Suprapubic skin (tissue), 4 donors: ENCODE data around the gene CLASRP. TPM values are rescaled to one million over a fixed set of nuclear protein-coding genes. Genes with fewer than 3 reads are reported as not detected.
"Not testable (repeated sequence)": the region's sequence is repeated elsewhere in the genome, so short reads cannot be mapped to it uniquely, and the experiment has no call there.

ENCODE experiments used
- DNase-seq, 2 donors: peaks; one replicate each; pipeline ENCODE4 v3.0.0-alpha.2; 2019; ENCODE audit warnings: low spot score in 2 of 2
- H3K27ac ChIP-seq: fragments of 200-600 bp; sonication (generic); one replicate; pipeline ENCODE4 v1.5.1; 2019
- H3K27me3 ChIP-seq: fragments of 200-600 bp; sonication (generic); one replicate; pipeline ENCODE4 v1.5.1; 2019
- H3K36me3 ChIP-seq: fragments of 200-600 bp; sonication (generic); one replicate; pipeline ENCODE4 v1.5.1; 2019
- H3K4me1 ChIP-seq: fragments of 200-600 bp; sonication (generic); one replicate; pipeline ENCODE4 v1.5.1; 2019
- H3K4me3 ChIP-seq: fragments of 200-600 bp; sonication (generic); one replicate; pipeline ENCODE4 v1.5.1; 2019; ENCODE audit warnings: mild to moderate bottlenecking
- H3K9me3 ChIP-seq: fragments of 200-600 bp; sonication (generic); one replicate; pipeline ENCODE4 v1.5.1; 2019
- EP300 ChIP-seq: sonication (generic); formaldehyde crosslinking; IDR thresholded peaks from one replicate; pipeline ENCODE4 v1.6.1; 2017; ENCODE audit warnings: antibody characterized with exemption
- POLR2A ChIP-seq, 2 donors: fragments of 450-650 bp; IDR thresholded peaks; one replicate each; pipeline ENCODE4 v1.6.1; 2017; ENCODE audit warnings: antibody characterized with exemption in 2 of 2, mild to moderate bottlenecking in 2 of 2, moderate library complexity in 2 of 2
- POLR2AphosphoS5 ChIP-seq, 3 donors: sonication (generic); formaldehyde crosslinking; IDR thresholded peaks; one replicate each; pipeline ENCODE4 v1.6.1; 2017; ENCODE audit warnings: antibody characterized with exemption in 3 of 3
- WGBS: methylation state at CpG from one replicate; pipeline ENCODE4 v1.1.5; 2018; 5-methylcytosine and 5-hydroxymethylcytosine counted together
- total RNA-seq, 4 donors: library from RNA; depleted of rRNA; stranded (reverse); fragments of >200 nt; gene quantifications; one replicate each; pipeline ENCODE4 v1.1.0, GENCODE V29; 2016
- TF ChIP-seq, protein P1 (sequence below), 2 donors: fragments of 200-600 bp in 1 of 2; fragments of 450-650 bp in 1 of 2; sonication (generic) in 1 of 2; IDR thresholded peaks; one replicate each; pipeline ENCODE4 v1.5.1; 2016 to 2019; ENCODE audit warnings: antibody characterized with exemption in 2 of 2, mild to moderate bottlenecking in 1 of 2, moderate library complexity in 1 of 2

The CLASRP gene
- total RNA-seq, 4 donors from 2014 or later: 55.3 to 135 (median 84.3) TPM

DNA sequence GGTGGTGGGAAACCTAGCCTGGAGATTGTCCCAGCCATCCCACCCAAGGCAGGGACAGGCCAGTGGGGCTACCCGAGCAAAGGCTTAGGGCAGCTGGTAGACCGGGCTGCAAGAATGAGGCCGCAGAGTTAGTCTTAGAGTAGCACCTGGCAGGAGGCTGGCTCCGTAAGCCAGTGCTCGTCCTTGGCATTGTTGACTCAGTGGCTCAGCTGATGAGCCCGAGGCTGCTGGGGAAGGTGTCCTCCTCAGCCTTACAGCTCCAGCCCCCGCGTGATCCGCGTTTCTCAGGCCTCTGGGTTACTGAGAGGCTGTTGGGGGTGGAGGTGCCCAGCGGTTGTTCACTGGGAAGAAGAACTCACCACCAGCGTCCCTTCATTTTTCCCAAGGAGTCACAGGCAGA is 78.8 kb downstream of the CLASRP start:
- H3K4me1 ChIP-seq: peaks cover 60% of the 10 kb centered on the region
- WGBS: 60% methylated on average over 7 of the region's 12 CpGs

DNA sequence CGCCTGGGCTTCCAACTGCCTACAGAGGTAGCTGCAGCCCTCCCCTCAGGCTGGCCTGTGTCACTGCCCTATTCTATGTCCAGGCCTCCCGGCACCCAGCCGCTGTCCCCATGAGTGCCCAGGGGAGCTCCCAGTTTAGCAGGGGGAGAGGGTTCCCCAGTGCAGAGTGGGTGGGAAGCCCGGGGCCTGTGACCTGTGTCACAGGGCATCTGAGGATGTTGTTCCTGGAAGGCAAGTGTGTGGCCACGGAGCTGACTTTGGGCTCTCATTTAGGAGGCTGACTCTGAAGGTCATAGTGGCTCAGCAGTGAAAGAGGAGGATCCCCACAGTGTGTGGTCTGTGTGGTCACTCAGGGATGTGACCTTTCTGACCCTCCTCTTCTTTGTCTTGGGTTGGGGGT is 79.3 kb downstream of the CLASRP start:
- 80% methylated on average over 2 of the region's 5 CpGs for WGBS
- Histone ChIP-seq H3K4me1 (peaks cover 64% of the 10 kb centered on the region), H3K27me3 (no peaks in the 10 kb centered on the region), H3K9me3 (no peaks in the 10 kb centered on the region), H3K4me3 (no peak overlapping the region), H3K27ac (peak overlapping the region; percentile 52), H3K36me3 (no peaks in the 10 kb centered on the region)
- no peak for DNase-seq
- no peak for TF ChIP-seq EP300

More for the DNA sequence above, 78.8 kb downstream of the CLASRP start:
- no peaks in the 10 kb centered on the region for H3K9me3 ChIP-seq
- H3K27me3 ChIP-seq: no peaks in the 10 kb centered on the region
- DNase-seq: no peak
- peak overlapping the region; percentile 52 for H3K27ac ChIP-seq
- no peaks in the 10 kb centered on the region for H3K36me3 ChIP-seq
- H3K4me3 ChIP-seq: no peak overlapping the region
- TF ChIP-seq POLR2A (IDR thresholded peaks at IDR 0.05) (no peak), POLR2AphosphoS5 (IDR thresholded peaks at IDR 0.05) (no peak), EP300 (no peak)
- TF ChIP-seq, protein P1, sequence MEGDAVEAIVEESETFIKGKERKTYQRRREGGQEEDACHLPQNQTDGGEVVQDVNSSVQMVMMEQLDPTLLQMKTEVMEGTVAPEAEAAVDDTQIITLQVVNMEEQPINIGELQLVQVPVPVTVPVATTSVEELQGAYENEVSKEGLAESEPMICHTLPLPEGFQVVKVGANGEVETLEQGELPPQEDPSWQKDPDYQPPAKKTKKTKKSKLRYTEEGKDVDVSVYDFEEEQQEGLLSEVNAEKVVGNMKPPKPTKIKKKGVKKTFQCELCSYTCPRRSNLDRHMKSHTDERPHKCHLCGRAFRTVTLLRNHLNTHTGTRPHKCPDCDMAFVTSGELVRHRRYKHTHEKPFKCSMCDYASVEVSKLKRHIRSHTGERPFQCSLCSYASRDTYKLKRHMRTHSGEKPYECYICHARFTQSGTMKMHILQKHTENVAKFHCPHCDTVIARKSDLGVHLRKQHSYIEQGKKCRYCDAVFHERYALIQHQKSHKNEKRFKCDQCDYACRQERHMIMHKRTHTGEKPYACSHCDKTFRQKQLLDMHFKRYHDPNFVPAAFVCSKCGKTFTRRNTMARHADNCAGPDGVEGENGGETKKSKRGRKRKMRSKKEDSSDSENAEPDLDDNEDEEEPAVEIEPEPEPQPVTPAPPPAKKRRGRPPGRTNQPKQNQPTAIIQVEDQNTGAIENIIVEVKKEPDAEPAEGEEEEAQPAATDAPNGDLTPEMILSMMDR (IDR thresholded peaks at IDR 0.05): no peak

DNA sequence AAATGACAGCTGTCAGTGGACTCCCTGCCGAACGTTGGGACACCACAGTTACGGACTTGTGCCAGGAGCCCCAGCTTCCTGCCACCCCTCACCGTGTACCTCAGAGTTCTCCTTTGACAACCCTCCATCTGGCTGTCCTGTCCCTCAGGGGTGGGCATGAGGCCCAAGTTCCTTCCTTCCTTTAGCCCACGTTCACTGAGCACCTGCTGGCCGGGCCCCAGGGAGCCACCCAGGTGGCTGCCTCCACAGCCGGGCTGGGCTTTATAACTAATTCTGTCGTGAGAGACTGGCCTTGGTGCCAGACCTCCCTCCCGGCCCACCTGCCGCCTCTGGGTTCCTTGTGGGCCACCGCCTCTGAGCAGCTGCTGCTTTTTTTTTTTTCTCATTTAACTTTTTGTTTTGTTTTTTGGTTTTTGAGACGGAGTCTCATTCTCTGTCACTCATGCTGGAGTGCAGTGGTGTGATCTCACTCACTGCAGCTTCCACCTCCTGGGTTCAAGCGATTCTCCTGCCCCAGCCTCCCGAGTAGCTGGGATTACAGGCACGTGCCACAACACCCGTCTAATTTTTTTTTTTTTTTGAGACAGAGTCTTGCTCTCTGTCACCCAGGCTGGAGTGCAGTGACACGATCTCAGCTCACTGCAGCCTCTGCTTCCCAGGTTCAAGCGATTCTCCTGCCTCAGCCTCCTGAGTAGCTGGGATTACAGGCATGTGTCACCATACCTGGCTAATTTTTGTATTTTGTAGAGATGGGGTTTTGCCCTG is 79.9 kb downstream of the CLASRP start:
- H3K27me3 ChIP-seq, H3K36me3 ChIP-seq, H3K9me3 ChIP-seq, H3K4me3 ChIP-seq, DNase-seq: not testable (repeated sequence)
- Histone ChIP-seq H3K27ac (peak overlapping the region; percentile 52), H3K4me1 (peaks cover 64% of the 10 kb centered on the region)
- WGBS: 47% methylated on average over 16 of the region's 18 CpGs

DNA sequence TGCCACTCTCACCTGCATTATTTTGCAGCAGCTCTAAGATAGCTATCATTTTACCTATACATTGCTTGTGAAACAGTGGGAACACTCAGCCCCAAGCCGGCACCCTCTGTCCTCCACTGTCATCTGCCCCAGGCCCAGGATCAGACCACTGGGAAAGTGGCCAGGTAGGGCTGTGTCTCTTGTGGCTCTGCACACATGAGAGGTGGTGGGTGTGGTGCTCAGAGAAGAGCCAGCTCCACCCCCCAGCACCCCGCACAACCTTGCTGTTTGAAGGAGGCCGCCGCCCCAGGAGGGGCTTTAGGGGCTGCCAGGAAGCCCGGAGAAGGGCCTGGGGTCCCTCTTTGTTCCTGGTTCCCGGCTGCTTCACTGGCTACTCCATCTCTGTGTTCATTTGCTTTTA is 80.7 kb downstream of the CLASRP start:
- H3K4me3 ChIP-seq: no peak overlapping the region
- H3K36me3 ChIP-seq: no peaks in the 10 kb centered on the region
- 61% methylated on average over 6 of the region's 6 CpGs for WGBS
- no peaks in the 10 kb centered on the region for H3K9me3 ChIP-seq
- H3K27ac ChIP-seq: no peak overlapping the region
- no peak for DNase-seq
- TF ChIP-seq, protein P1 (IDR thresholded peaks at IDR 0.05): no peak
- TF ChIP-seq EP300: no peak
- no peak for TF ChIP-seq POLR2AphosphoS5 (IDR thresholded peaks at IDR 0.05)
- TF ChIP-seq POLR2A (IDR thresholded peaks at IDR 0.05): no peak
- peaks cover 72% of the 10 kb centered on the region for H3K4me1 ChIP-seq
- H3K27me3 ChIP-seq: no peaks in the 10 kb centered on the region

Other genes with a start within 250 kb of the CLASRP start
- 10 to 100 TPM; 27.4 to 67.5 (median 50.8) TPM for gene BCAM, start 229.9 kb upstream of the CLASRP start, total RNA-seq
- gene NECTIN2, start 192.7 kb upstream of the CLASRP start, total RNA-seq: 10 to 100 TPM; 56.2 to 78.2 (median 67.5) TPM
- 10 to 100 TPM; 32.7 to 51.9 (median 47.1) TPM for gene TOMM40, start 147.8 kb upstream of the CLASRP start, total RNA-seq
- gene APOE, start 133.2 kb upstream of the CLASRP start, total RNA-seq: 100 to 1,000 TPM; 418 to 859 (median 594) TPM
- gene APOC1, start 124.4 kb upstream of the CLASRP start, total RNA-seq: 10 to 100 TPM; 38.6 to 58.3 (median 47.7) TPM
- gene APOC4, start 96.8 kb upstream of the CLASRP start, total RNA-seq: not detected
- gene APOC2, start 93.0 kb upstream of the CLASRP start, total RNA-seq: 1 to 10 TPM in 2 of 4 donors, not detected in 2; 2.7 to 9.7 TPM
- gene CLPTM1, start 83.7 kb upstream of the CLASRP start, total RNA-seq: 100 to 1,000 TPM in 2 of 4 donors, 10 to 100 TPM in 2; 86.2 to 137 (median 97.5) TPM
- 10 to 100 TPM in 2 of 4 donors, 1 to 10 TPM in 2; 1.4 to 16.5 (median 10.6) TPM for gene RELB, start 37.6 kb upstream of the CLASRP start, total RNA-seq
- 1 to 10 TPM; 4.3 to 5.8 (median 4.9) TPM for gene ZNF296, start 37.4 kb downstream of the CLASRP start, total RNA-seq
- 10 to 100 TPM; 18.8 to 29.8 (median 20.5) TPM for gene GEMIN7, start 40.2 kb downstream of the CLASRP start, total RNA-seq
- gene PPP1R37, start 54.1 kb downstream of the CLASRP start, total RNA-seq: 10 to 100 TPM; 24.6 to 43.1 (median 33.5) TPM
- gene NKPD1, start 121.9 kb downstream of the CLASRP start, total RNA-seq: 10 to 100 TPM; 22.4 to 60.4 (median 51.1) TPM
- 10 to 100 TPM; 55.9 to 82.3 (median 71.8) TPM for gene TRAPPC6A, start 139.2 kb downstream of the CLASRP start, total RNA-seq
- 10 to 100 TPM; 15.3 to 20.1 (median 15.9) TPM for gene BLOC1S3, start 139.7 kb downstream of the CLASRP start, total RNA-seq
- gene EXOC3L2, start 206.4 kb downstream of the CLASRP start, total RNA-seq: 1 to 10 TPM in 3 of 4 donors, under 1 TPM in 1; 0.44 to 3.5 (median 1.7) TPM
- gene MARK4, start 212.2 kb downstream of the CLASRP start, total RNA-seq: 10 to 100 TPM; 37.4 to 56.2 (median 49.0) TPM